DMS153 (cell line): Measurements from ENCODE around the gene OR2V2.
"Not testable (repeated sequence)": the region's sequence is repeated elsewhere in the genome, so short reads cannot be mapped to it uniquely, and the experiment has no call there.

Source experiments
- DNase-seq: peaks from one replicate; lab custom pipeline; 2025; lab: John Stamatoyannopoulos, UW

Gene OR2V2

DNA sequence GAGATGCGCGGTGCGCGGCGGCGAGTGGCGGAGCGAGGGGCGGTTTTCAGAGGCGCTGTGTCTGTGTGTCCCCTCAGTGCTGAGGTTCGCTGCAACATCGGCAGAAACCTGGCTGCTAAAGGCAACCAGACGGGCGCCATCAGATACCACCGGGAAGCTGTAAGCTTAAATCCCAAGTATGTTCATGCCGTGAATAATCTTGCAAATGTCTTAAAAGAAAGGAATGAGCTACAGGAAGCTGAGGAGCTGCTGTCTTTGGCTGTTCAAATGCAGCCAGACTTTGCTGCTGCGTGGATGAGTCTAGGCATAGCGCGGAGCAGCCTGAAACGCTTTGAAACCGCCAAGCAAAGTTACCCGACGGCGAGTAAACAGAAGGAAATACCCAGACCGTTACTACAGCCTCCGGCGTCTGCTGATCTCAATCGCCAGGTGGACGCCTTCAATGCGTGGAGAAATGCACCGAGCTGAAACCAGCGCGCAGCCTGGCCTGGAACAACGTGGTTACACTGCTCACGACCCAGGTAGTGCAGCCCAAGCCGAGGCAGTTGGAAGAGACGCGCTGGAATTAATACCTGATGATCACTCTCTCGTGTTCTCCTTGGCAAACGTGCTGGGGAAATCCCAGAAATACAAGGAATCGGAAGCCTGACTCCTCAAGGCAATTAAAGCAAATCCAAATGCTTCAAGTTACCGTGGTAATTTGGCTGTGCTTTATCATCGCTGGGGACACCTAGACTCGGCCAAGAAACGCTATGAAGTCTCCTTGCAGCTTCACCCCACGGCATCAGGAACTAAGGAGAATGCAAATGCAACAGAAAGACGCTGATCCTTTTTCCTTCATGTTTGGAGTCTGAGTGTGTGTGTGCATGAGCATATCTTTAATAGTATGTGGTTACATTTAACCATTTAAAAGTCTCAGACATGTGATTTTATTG lies 32.3 kb upstream of the OR2V2 start:
- DNase-seq, result no peak

GRCh38 chr5:181118369-181118768 lies 29.0 kb upstream of the OR2V2 start:
- no peak for DNase-seq

- no peak for DNase-seq
These were observed 28.3 kb upstream of the OR2V2 start for GRCh38 chr5:181119105-181119504.

DNA sequence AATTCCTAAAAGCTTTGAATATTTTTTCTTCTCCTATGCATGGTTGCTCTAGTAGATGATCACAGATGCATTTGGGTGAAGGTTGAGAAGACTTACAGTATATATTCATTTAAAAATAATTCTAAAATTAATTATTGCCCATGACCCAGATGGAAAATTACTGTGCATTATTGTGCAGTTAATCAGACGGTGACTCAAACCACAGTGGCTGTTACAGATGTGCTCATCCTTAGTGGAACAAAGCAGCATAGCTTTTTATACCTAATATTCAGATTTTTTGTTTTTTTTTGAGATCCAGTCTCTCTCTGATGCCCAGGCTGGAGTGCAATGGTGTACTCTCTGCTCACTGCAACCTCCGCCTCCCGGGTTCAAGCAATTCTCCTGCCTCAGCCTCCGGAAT lies 27.1 kb upstream of the OR2V2 start:
- no peak for DNase-seq

- no peak for DNase-seq
These were observed 26.6 kb upstream of the OR2V2 start for GRCh38 chr5:181120761-181121160.

GRCh38 chr5:181121675-181122561 lies 25.5 kb upstream of the OR2V2 start:
- no peak for DNase-seq

GRCh38 chr5:181124526-181124925 lies 22.9 kb upstream of the OR2V2 start:
- DNase-seq, result no peak

DNA sequence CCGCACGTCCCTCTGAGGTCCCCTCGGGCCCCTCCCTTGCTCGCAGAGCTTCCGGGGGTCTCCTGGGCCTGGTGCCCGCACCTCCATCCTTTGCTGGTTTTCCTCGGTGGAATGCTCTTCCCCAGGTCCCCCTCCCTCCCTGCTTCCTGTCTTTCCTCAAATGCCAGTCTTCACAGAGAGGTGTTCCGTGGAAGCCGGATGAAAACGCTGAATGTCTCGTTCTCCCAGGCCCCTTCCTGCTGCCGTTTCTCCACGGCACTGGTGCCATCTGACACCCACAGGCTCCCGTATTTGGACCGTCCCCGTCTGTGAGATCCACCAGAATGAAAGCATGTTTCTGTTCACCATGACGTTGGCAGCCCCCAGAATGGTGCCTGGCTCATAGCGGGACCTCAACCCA lies 20.5 kb upstream of the OR2V2 start:
- DNase-seq, result no peak

GRCh38 chr5:181127456-181127855 lies 19.9 kb upstream of the OR2V2 start:
- DNase-seq, result no peak

- no peak for DNase-seq
These were observed 19.3 kb upstream of the OR2V2 start for GRCh38 chr5:181127907-181128626.

- no peak for DNase-seq
These were observed 17.8 kb upstream of the OR2V2 start for GRCh38 chr5:181129601-181130000.

DNA sequence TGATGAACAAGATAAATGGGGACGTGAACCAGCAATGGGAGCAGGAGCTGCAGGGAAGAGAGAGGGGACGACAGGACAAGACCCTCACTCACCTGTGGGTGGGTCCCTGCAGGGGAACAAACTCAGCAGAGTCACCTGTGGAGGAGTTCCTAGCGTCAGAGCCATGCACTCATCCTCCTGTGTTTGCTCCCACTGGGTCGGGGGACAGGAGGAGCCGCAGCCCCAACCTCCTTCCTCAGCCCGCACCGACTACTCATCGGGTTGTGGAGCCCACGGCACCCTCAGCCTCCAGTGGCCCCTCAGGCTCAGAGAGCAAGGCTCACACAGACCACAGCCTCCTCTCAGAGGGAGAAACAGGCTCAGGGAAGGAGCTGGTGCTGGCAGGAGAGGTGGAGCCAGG lies 17.3 kb upstream of the OR2V2 start:
- not testable (repeated sequence) for DNase-seq

DNA sequence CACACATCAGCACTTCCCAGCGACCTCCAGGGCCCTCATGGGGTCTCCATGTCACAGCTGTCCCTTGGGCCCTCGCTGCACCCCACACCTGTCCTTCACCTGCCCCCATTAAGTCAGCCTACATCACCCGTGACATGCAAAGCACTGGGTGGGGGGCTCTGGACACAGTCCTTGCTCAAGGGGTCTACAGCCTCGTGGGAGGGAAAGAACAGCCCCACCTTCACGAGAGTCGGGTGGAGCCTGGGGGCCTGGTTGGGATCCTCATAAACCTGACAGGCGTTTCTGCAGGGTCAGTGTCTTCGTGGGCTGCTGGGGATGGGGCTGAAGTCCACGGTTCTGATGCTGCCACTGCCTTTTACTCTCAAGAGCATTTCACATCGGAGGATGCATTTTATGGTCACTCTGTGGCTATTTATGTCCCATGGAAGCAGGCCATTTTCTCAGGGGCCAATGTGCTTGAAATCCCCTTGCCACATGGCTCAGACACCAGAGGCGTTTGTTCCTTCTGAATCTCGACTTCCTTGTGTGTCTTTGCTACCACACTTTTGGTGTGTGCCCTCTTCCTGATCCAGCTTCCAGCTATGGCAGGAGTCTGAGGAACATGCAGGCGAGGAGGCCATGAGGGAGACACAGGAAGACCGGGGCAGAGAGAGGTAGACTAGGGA lies 16.4 kb upstream of the OR2V2 start, which contains the start of gene OR2V1:
OR2V1 (minus strand) TSS at position 338 of the 665 bp plus-strand sequence. CDS start 5,865 bp downstream, outside the sequence.
- DNase-seq, result no peak

GRCh38 chr5:181131514-181131913 lies 15.9 kb upstream of the OR2V2 start:
- DNase-seq, result no peak

GRCh38 chr5:181133083-181133482 lies 14.3 kb upstream of the OR2V2 start:
- no peak for DNase-seq

GRCh38 chr5:181133610-181134231 lies 13.7 kb upstream of the OR2V2 start:
- DNase-seq, result no peak

DNA sequence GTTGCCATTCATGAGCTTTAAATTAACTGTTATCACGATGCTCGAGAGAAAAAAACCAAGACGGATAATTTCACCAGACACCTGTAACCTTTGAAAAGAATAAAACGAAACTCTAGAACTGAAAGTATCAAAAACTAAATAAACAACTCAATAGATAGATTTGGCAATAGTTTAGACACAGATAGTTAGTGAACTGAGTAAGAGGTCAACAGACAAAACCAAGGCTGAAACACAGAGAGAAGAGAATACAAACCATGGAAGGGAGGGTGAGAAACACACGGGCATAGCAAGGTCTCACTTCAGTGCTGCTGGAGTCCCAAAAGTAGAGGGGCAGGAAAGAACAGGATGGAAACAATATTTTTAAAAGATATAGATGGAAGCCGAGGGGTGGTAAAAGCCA lies 13.1 kb upstream of the OR2V2 start:
- DNase-seq, result no peak

- DNase-seq, result no peak
These were observed 10.9 kb upstream of the OR2V2 start for GRCh38 chr5:181136361-181136955.

- no peak for DNase-seq
These were observed 9.1 kb upstream of the OR2V2 start for GRCh38 chr5:181138258-181138657.

DNA sequence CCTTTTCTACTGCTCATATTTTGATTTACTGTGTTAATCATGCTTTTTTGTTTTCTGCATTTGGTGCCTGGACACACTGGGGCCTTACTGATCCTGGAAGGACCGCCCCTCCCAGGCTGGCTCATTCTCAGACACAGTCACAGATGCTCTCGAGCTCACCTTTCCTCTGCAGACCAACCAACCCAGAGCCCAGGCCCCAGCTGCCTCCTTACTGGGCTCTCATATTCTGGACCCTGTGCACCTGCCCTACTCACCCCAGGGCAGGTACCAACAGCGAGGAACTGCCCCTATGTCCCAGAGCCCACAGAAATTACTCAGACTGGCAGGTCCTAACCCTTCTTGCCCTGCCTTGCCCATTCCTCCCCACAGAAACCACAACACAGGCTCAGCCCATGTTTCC lies 6.6 kb upstream of the OR2V2 start:
- no peak for DNase-seq

- no peak for DNase-seq
These were observed 5.3 kb upstream of the OR2V2 start for GRCh38 chr5:181142054-181142453.
